Posterior cingulate gyrus (tissue), 11 donors: ENCODE measurements around the gene CPNE1.
"Not testable (repeated sequence)": the region's sequence is repeated elsewhere in the genome, so short reads cannot be mapped to it uniquely, and the experiment has no call there.

Experiments
- DNase-seq, 10 donors: peaks; one replicate each; pipeline versions ENCODE4 v3.0.0 to v3.0.0-alpha.2; 2020 to 2021; ENCODE audit warnings: mixed read lengths in 3 of 10
- intact Hi-C: fragments of 100-400 bp; cut with DNase I; formaldehyde crosslinking; loops from one replicate; pipeline ENCODE4 v1.15.1; 2023

Gene CPNE1

DNA sequence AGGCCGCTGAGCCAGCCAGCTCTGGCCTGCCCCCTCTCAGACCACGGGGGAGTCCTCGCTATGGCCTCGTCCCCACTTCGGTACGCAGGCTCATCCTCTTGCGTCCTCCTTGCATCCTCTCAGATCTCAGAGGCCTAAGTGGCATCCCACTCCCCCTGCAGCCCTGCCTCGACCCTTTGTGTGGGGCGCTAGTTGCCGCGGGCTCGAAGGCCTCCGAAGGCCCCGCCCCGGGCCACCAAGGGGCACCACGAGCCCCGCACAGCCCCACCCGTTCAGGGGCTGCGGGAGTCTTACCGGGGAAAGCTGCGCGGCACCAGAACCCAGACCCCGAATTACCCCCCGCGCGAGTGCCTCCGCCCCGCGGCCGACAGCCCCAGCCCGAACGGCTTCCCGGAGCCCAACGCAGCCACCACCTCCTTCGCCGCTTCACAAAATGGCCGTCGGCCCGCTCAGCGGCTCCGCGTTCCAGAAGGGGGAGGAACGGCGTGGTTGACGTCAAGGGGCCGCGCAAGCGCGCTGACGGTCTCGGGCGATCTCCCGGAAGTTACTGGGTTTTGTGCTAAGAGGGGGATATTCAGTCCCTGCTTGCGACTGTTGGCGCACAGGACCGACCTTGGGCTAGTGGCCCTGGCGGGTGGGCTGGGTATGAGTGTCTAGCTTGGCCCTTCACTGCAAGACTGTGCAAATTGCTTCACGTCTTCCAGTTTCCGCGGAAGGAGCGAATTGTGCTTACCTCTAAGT, at the start of gene CPNE1, which contains the start of gene RBM12:
Gene CPNE1 (minus strand): TSS at position 435 of the 741 bp plus-strand sequence. CDS start 31,977 bp downstream, outside the sequence.
Gene RBM12 (minus strand): TSS at position 435 of the 741 bp plus-strand sequence. CDS start 9,578 bp downstream, outside the sequence.
- DNase-seq, result peak; percentile 90 to 99 (median 93)
- intact Hi-C loops, result loop anchor here (5.0 kb wide), 2 partner anchors 47 to 122 kb away; partner anchors contain the start of genes ERGIC3 and SPAG4

DNA sequence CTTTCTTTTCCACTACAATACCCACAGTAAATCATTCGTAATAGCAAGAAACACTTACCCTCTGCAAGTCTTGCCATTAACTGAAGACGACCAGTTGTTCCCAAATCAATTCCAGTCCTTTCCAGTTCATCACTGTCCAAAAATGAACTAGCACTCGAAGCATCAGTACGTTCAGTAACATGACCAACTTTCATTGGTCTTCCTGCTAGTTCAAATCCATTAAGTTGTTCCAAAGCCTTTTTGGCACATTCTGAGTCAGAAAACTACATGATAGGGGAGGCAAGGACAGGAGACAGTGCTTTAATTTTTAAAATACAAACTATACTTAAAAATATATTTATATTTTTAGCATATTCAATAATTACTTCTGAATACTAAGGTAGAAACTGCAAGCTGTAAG, 49.4 kb upstream of the CPNE1 start:
- no peak for DNase-seq
- intact Hi-C loops, result no loop called here

DNA sequence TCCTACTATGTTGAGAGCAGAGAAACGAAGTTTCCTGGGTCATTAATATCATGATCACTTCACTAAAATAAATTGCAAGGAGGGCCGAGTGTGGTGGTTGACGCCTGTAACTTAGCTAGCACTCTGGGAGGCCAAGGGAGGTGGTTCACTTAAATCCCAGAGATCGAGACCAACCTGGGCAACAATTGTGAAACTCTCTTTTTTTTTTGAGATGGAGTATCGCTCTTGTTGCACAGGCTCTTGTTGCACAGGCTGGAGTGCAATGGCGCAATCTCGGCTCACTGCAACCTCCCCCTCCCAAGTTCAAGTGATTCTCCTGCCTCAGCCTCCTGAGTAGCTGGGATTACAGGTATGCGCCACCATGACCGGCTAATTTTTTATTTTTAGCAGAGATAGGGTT, 48.4 kb upstream of the CPNE1 start:
- DNase-seq, result peak in 1 of 10 donors; percentile 24
- intact Hi-C loops, result not testable (repeated sequence)

DNA sequence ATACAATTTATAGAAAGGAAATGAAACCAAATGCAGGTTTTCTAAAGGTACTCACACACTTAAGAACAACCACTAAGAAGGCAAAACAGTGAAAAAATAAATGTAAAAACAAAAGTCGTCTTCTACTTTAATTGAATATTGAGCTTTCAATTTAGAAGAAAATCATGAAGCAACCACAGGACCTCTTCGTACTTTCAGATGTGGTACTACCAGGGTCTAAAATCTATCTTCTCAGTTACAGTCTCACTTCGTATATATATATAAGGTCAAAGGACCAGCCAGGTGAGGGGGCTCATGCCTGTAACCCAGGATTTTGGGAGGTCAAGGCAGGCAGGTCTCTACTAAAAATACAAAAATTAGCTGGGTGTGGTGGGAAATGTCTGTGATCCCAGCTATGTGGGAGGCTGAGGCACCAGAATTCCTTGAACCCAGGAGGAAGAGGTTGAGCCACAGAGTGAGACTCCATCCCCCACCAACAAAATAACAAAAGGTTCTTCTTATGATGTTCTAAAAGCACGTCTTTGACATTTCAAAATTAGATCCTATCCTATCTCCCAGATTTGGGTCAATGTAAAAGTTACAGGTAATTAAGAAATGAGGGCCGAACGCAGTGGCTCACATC, 47.0 kb upstream of the CPNE1 start:
- DNase-seq, result no peak
- intact Hi-C loops, result no loop called here

DNA sequence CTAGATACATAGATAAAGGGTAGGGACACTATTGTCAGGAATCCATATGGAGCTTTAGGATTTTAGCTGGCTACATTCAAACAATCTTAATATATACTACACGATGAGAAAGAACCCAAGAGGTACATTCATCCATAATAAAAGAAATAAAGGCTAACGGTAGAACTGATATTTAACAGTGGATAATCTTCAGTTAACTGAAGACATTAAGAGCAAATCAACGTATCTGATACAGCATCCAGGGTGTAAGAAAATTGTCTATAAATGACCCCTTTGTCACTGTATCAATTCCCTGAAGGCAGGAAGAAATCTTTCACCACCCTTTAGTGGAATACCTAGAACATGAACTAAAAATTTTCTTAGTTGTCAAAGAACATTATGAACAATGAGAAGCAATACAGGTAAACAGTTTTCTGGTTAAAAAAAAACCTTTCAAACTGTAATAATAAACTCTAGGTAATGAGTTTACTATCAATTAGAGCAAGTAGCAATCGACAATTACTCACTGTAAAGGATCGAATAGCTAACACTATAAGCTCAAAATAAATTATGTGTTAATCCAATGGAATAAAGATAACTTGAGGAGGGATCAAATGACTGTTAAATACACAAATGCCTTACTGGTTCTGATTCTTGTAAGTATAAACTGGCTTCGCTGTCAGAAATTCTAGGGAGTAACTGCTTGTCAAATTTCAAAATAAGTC, 46.3 kb upstream of the CPNE1 start:
- no peak for DNase-seq
- intact Hi-C loops, result no loop called here

DNA sequence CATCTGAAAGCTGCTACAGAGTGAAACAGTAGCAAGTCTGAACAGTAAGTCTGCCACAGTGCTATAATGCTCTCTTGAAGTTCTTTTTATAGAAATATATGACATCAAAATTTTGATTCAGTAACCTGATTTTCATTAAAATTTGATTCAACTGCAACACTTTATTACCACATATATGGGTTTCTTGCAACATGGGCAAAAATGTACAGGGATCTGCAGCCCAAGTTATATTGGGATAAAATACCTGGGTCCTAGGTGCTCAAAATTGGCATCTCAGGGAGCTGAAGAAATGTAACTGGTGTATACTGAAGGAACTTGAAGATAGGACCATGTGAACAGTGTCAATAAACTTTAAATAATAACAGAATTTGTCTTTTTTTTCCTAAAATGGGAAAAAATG, 45.3 kb upstream of the CPNE1 start:
- intact Hi-C loops, result no loop called here
- DNase-seq, result no peak

DNA sequence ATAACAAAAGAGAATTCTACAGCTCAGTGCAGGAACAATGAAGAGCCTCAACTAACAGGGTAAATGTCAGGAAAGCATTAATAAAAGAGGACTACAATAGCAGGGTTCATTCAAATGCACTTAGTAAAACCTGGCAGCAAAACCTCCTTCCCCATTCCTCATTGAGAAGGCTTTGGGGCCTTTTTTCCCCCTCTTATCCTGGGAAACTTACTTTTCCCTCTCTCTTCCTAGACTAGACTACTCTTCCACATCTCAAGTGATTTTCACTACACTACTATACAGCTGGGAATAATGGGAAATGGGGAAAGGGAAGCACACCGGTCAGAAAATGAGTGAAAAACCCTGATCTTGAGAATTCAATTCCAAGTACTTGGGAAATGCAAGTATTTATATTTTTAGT, 44.6 kb upstream of the CPNE1 start:
- intact Hi-C loops, result no loop called here
- no peak for DNase-seq

DNA sequence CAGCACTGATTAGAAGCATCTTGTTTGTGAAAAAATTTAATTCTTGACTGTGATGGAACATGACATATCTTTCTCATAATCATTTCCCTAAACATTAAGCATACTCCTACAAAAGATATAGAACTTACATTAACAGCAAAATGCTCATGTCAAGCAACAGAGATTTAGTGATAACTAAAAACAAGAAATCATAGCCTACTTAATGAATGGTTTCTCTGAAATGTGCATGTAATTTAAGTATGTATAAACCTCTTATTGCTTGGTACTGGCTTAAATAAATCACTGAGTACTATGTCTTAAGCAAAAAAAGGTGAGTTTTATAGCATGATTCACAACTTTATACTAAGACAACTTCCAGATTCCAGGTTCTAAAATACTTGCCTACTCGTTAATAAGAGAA, 43.8 kb upstream of the CPNE1 start:
- intact Hi-C loops, result no loop called here
- no peak for DNase-seq

DNA sequence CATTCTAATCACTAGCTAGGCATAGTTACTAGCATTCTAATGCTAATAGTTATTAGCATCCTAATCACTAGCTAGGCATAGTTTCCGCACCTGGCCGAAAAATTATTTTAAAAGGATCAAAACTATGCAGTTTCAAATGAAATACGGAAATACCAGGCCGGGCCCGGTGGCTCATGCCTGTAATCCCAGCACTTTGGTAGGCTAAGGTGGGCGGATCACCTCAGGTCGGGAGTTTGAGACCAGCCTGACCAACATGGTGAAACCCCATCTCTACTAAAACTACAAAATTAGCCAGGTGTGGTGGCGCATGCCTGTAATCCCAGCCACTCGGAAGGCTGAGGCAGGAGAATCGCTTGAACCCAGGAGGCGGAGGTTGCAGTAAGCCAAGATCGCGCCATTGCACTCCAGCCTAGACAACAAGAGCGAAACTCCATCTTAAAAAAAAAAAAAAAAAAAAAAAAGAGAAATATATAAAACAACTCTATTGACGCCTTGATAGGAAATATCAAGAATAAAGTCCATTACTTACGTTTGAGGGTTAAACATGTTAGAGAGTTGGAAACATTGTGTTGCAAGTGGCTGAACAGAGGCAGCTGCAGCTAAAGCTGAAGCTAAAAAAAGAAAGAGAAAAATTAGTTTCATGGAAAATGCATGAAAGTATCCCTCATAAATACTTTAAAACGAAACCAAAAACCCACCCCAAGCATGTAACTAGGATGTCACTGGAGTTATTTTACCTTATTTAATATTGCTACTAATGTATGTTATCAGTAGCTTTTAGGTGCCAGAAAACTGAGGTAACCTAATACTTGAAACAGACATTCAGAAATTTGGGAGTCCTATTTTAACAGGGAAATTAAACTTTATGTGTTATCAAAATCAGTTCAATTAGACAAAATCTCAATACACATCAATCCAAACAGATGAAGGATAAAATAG, 42.2 kb upstream of the CPNE1 start:
- intact Hi-C loops, DNase-seq: not testable (repeated sequence)

DNA sequence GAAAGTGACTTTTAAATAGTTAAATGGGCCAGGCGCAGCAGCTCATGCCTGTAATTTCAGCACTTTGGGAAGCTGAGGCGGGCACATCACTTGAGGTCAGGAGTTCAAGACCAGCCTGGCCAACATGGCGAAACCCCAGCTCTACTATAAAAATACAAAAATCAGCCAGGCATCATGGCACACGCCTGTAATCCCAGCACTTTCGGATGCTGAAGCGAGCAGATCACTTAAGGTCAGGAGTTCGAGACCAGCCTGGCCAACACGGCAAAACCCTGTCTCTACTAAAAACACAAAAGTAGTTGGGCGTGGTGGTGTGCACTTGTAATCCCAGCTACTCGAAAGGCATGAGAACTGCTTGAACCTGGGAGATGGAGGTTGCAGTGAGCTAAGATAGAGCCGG, 41.2 kb upstream of the CPNE1 start:
- intact Hi-C loops, result not testable (repeated sequence)
- peak in 1 of 10 donors; percentile 43 for DNase-seq

DNA sequence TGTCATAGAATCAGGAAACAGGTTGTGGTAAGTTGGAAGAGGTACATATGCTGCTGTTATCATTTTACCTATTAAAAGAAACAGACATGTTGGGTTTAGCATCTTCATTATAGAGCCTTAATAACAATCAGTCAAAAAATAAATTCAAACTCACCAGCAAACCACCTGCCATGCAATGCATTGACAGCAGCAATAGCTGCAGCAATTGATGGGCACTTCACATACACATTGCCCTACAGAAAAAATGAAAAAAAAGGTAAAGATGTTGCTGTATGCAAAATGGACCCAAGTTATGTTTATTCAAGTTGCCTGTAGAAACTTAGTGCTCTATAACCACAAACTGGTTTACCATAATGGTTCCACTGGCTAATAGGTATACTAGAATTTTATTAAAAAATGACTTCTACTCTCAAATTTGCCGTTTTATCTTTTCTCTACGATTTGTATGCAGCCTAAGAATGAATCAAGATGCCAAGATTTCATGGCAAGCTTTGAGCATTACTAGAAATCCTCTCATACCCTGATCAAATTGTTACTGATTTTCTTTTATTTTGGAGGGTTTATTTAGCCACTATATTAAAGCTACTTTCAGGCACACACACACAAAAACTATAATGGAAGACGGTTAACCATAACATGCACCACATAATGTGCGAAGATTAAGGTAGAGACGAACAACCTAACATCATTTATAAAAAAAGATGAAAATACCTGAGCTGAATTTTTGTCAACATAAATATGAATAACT, 40.0 kb upstream of the CPNE1 start:
- no peak for DNase-seq
- intact Hi-C loops, result no loop called here

DNA sequence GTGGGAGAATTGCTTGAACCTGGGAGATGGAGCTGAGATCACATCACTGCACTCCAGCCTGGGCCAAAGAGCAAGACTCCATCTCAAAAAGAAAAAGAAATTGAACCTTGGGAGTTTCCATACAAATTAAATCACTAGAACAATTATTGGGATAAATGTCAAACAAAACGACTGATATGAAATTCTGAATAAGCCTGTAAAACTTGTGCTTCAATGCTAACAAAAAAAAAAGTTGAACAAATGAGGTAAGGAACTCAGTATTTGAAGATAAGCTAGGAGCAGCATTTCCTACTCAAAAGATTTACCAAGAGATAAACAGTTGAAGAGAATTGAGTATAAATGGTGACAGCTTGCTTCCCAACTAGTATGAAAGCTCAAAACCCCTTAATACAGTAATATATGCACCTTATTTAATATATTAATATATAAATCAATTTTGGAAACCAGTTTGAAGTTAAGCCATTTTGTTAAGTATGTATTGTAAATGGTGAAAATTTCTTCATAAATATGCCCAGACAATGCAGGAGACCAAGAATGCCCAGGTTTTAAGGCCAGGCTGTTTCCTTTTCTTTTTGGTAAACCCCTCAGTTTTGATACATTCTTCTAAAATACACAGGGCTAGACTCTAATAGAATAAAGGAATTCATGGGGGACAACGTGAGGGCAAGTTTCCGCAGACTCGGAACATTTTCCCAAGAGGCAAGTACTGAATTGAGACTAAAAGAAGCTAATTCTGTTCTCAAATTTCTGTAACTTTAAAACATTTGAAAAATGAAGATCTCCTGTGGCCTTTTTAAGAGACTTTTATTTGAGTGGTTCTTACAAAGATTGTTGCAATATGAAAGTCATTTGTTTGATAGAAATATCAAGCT, 38.4 kb upstream of the CPNE1 start:
- intact Hi-C loops, result no loop called here
- DNase-seq, result no peak

DNA sequence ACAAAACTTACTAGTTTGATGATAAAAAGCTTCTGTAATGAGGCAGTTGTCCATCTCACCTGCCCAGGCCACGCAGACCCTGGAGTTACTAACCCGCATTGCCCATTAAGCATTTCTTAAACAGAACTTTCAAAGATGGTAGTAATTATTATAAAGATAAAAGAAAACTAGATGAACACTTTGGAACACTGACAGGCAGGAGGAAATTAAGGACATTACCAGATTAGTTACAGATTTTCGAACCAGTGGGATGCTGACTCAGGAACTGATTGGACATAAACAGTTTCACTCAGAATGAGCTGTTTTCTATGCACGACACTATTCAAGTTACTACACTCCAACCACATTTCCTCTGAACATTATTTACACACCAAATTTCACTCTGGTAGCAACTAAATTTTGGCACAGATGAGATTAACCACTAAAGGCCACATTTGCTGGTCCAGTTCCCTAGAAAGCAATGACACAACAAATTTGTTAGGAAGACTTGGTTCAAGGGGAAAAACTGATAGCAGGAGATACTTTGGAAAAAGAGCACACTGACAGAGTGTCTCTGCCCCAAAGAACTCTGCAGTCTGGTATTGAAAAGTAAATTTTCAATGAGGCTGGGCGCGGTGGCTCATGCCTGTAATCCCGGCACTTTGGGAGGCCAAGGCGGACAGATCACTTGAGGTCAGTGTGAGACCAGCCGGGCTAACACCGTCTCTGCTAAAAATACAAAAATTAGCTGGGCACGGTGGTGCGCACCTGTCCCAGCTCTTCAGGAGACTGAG, 37.5 kb upstream of the CPNE1 start:
- no peak for DNase-seq
- intact Hi-C loops, result no loop called here

DNA sequence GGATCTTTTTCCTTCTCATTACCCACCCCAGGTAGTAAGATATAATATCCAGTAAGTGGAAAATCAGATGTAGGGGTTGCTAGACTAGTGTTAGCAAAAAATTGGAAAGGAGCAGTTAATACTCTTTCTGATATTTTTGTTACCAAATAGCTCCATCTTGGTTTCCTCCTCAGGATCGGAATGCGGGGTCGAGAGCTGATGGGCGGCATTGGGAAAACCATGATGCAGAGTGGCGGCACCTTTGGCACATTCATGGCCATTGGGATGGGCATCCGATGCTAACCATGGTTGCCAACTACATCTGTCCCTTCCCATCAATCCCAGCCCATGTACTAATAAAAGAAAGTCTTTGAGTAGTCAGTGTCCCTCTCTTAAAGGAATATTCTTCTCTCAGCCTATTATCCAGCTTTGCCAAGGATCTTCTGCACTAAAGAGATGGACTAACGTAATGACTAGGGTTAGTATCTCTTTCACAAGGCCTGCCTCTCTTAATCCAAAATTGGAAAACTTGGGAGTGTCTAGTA, 36.0 kb upstream of the CPNE1 start:
- intact Hi-C loops, result no loop called here
- peak in 1 of 10 donors; percentile 40 for DNase-seq

DNA sequence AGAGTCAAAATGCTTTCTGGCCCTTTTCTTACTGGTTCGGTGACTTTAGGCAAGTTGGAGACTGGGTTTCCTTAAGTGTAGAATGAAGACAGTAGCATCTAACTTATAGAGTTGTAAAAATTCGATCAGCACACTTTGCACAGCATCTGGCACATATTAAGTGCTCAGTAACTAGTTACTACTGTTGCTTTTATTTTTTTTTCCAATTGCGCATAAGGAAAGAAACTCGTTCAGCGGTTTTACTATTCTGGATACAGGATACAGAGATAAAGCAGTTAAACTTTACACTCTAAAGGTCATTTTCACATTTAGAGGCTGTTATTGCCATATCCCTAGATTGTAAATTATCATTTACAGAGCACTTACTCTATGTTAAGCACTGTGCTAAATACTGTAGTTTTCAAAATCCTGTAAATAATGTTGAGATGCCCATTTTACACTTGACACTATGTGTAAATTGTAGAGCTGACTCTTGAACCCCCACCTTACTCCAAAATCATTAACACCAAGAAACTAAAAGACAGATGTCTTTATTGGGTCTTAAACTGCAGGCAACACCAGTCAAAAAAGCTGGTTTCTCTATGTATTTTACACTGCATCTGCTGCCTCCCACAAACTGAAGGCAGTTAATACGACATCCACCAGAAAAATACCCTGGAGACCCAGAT, 35.4 kb upstream of the CPNE1 start:
- DNase-seq, result no peak
- intact Hi-C loops, result loop anchor here (10.0 kb wide), 1 partner anchor 185 kb away; no protein-coding TSS in a partner anchor

DNA sequence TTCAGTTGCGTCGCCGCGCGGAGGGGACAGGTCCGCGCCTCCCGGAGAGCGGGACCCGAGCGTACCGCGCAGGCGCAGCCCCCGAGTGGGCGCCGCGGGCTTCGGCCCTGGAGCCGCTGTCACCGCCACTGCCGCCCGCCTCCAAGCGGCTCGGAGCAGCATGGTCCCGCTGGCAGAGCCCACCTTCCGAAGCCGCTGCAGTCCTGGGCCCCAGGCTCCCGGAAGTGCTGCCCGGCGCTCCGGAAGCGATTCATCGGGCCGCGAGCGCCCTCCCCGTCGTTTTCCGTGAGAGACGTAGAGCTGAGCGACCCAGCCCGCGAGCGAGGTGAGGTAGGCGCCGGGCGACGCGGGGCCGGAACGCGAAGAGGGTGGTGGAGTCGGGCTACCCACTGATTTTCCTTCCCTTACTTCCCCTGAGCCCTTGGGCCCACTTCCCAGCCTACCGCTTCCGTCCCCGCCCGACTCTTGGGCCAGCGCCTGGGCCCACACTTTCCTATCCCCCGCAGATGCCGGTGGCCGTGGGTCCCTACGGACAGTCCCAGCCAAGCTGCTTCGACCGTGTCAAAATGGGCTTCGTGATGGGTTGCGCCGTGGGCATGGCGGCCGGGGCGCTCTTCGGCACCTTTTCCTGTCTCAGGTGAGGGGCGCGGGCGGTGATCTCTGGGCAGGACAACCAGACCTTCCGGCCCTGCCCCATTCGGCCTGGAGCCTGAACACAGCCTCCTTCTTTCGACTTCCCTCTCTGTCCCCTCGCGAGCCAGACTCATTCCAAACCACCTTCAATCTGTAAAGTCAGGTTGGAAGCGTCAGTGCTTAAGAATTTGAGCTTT, 34.6 kb upstream of the CPNE1 start, which contains the start of the genes NFS1 and ROMO1:
Gene NFS1 (minus strand): TSS at position 226 of the 830 bp plus-strand sequence. CDS start 64 bp downstream, at position 162.
Gene ROMO1 (plus strand): TSS at position 279 of the 830 bp plus-strand sequence. CDS start 228 bp downstream, at position 507.
- DNase-seq, result peak; percentile 81 to 99 (median 89)
- intact Hi-C loops, result loop anchor here (10.0 kb wide), 1 partner anchor 185 kb away; no protein-coding TSS in a partner anchor
